GM12878 (cell line): ENCODE results near the gene KCND3. TPM values are rescaled to one million over a fixed set of nuclear protein-coding genes. Genes with fewer than 3 reads are reported as not detected.

ENCODE experiments used
- ATAC-seq: fragments of 200-7000 bp; cut with Tn5 transposase; 3 replicates; pipeline ENCODE4 v1.9.1; 2020; ENCODE audit warnings: mild to moderate bottlenecking, moderate library complexity
- BruUV-seq: library from RNA; stranded (reverse); fragments of 400-500 nt; replicated peaks from 2 replicates; lab custom pipeline; 2021; lab: Mats Ljungman, UMichigan
- CTCF ChIA-PET: fragments of 300-600 bp; sonication (Branson Sonifier 250); formaldehyde crosslinking; extraction: SDS; loops from one replicate; lab custom pipeline; 2021; ENCODE audit warnings: inconsistent platforms; lab: Yijun Ruan, JAX
- POLR2A ChIA-PET: fragments of 350-600 bp; formaldehyde crosslinking; extraction: SDS; loops from one replicate; lab custom pipeline; 2021; ENCODE audit warnings: inconsistent platforms; lab: Charles Lee
- RAD21 ChIA-PET: fragments of 300-600 bp; sonication (Branson Sonifier 250); formaldehyde crosslinking; loops from one replicate; lab custom pipeline; 2023; ENCODE audit warnings: antibody characterized with exemption; ENCODE audit not compliant: unreplicated experiment; lab: Charles Lee
- SMC1A ChIA-PET: fragments of 300-600 bp; sonication (Branson Sonifier 250); formaldehyde crosslinking; loops from one replicate; lab custom pipeline; 2023; ENCODE audit not compliant: unreplicated experiment, uncharacterized antibody; lab: Charles Lee
- DNase-seq: peaks from one replicate; pipeline ENCODE4 v3.0.0-alpha.2; 2011; ENCODE audit warnings: low read depth, low spot score
- FAIRE-seq: peaks from 3 replicates; lab custom pipeline; 2011; peaks lifted over from hg19 to GRCh38; lab: Jason Lieb, UNC
- H2AFZ ChIP-seq: 2 replicates; pipeline ENCODE4 v1.6.0; 2011; ENCODE audit warnings: low read depth, low read length, control low read depth; ENCODE audit not compliant: control insufficient read depth
- H3K27ac ChIP-seq: 2 replicates; pipeline ENCODE4 v1.5.1; 2011; ENCODE audit warnings: control low read depth; ENCODE audit not compliant: control insufficient read depth, insufficient read depth
- H3K27me3 ChIP-seq, 2 experiments: replicated peaks in 1 of 2; 2 replicates each; pipeline versions ENCODE4 v1.6.0 to v1.6.1; 2011; ENCODE audit warnings: low read length in 1 of 2; ENCODE audit not compliant: control insufficient read depth in 2 of 2, insufficient read depth in 2 of 2
- H3K36me3 ChIP-seq, 2 experiments: 2 replicates each; pipeline ENCODE4 v1.5.1; 2011; ENCODE audit warnings: low read length in 1 of 2; ENCODE audit not compliant: control insufficient read depth in 2 of 2, insufficient read depth in 2 of 2
- H3K4me1 ChIP-seq: 2 replicates; pipeline ENCODE4 v1.6.1; 2011; ENCODE audit warnings: mild to moderate bottlenecking, low read length, moderate library complexity, mixed read lengths; ENCODE audit not compliant: control insufficient read depth, insufficient read depth
- H3K4me2 ChIP-seq: 2 replicates; pipeline ENCODE4 v1.6.0; 2011; ENCODE audit warnings: control low read depth; ENCODE audit not compliant: control insufficient read depth, insufficient read depth
- H3K4me3 ChIP-seq: fragments of 200-600 bp; sonication (generic); 2 replicates; pipeline ENCODE4 v1.5.1; 2016
- H3K79me2 ChIP-seq: 2 replicates; pipeline ENCODE4 v1.6.0; 2011; ENCODE audit warnings: low read length; ENCODE audit not compliant: control insufficient read depth, insufficient read depth
- H3K9ac ChIP-seq: 2 replicates; pipeline ENCODE4 v1.8.0; 2011; ENCODE audit warnings: low read length, control low read depth, mixed read lengths; ENCODE audit not compliant: control insufficient read depth, insufficient read depth
- H3K9me3 ChIP-seq: replicated peaks from 3 replicates; pipeline ENCODE4 v1.5.1; 2011; ENCODE audit warnings: mild to moderate bottlenecking, low read length; ENCODE audit not compliant: control insufficient read depth, insufficient read depth
- H4K20me1 ChIP-seq: 2 replicates; pipeline ENCODE4 v1.6.0; 2011; ENCODE audit not compliant: control insufficient read depth, insufficient read depth
- CBX5 ChIP-seq: sonication (generic); IDR thresholded peaks from 2 replicates; pipeline ENCODE4 v1.6.1; 2016; ENCODE audit warnings: low read depth, moderate library complexity, mild to moderate bottlenecking, inconsistent platforms
- FOXM1 ChIP-seq: IDR thresholded peaks from 2 replicates; pipeline ENCODE4 v1.6.1; 2012; ENCODE audit warnings: low read depth, mild to moderate bottlenecking, inconsistent platforms, low read length, moderate library complexity
- GATAD2B ChIP-seq: fragments of 450-650 bp; conservative IDR thresholded peaks from 2 replicates; pipeline ENCODE4 v1.6.1; 2017; ENCODE audit warnings: low read depth, mild to moderate bottlenecking, moderate library complexity
- RCOR1 ChIP-seq: conservative IDR thresholded peaks from 2 replicates; pipeline ENCODE4 v1.6.1; 2012; ENCODE audit warnings: low read depth, low read length, improper control_type of control experiment
- STAT1 ChIP-seq: fragments of 450-650 bp; conservative IDR thresholded peaks from 2 replicates; pipeline ENCODE4 v1.6.1; 2014; ENCODE audit warnings: antibody characterized with exemption, mild to moderate bottlenecking
- WGBS: methylation state at CpG from one replicate; pipeline ENCODE4 v1.1.6; 2016; ENCODE audit warnings: low lambda C conversion rate; ENCODE audit not compliant: insufficient replicate concordance, insufficient coverage; ENCODE audit errors: missing lambda C conversion rate; 5-methylcytosine and 5-hydroxymethylcytosine counted together
- in situ Hi-C: fragments of 300-500 bp; cut with MboI; formaldehyde crosslinking; loops from 9 replicates; pipeline ENCODE4 v1.14.3; 2018; ENCODE audit warnings: mixed read lengths
- intact Hi-C: fragments of 100-400 bp; cut with micrococcal nuclease; formaldehyde crosslinking; loops from one replicate; pipeline ENCODE4 v1.14.2; 2022; ENCODE audit not compliant: unreplicated experiment
- polyA plus RNA-seq, 11 experiments: library from polyadenylated mRNA; depleted of rRNA in 4 of 11; unstranded in 6 of 11; stranded (reverse) in 5 of 11; fragments of >200 nt; fragmentation: Nextera tagmentation in 4 of 11; fragmentation: Illumina TruSeq in 1 of 11; extraction: Ambion mirVana in 4 of 11; extraction: Trizol in 1 of 11; gene quantifications; 1 replicate in 1 of 11; 2 replicates in 10 of 11; pipeline versions ENCODE4 v1.2.1 to v1.2.3, GENCODE V29; 2011 to 2016; ENCODE audit warnings: inconsistent platforms in 2 of 11, missing spikeins in 2 of 11, low read depth in 1 of 11
- total RNA-seq, 4 experiments: library from RNA; depleted of rRNA in 3 of 4; stranded (reverse); fragments of >200 nt in 3 of 4; fragmentation: Illumina TruSeq in 1 of 4; extraction: Trizol in 1 of 4; gene quantifications; 2 replicates each; pipeline versions ENCODE4 v1.2.1 to v1.2.3, GENCODE V29; 2013 to 2021

KCND3 gene
- total and polyA plus RNA-seq, 10 of the 15 experiments (the other 5 are each of a cell fraction or from before 2014, with no cell fraction given): 0.02 TPM; not detected in 9

DNA sequence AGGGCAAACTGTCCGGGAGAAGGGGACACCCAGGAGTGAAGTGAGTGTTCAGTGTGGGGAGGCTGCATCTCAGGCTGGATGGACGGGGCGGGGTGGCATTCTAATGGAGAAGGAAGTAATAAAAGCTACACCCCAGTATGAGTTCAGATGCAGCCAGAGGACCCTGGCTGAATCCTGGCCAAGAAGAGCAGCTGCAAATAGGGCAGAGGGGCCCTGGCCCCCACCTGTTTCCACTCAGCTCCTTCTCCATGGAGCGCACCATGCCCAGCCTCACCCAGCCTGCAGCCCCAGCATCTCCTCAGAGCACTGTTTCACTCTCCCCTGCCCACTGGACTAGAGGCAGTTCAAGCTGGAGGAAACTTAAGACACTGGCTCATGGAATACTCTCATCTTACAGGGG lies 46.4 kb downstream of the KCND3 start (continued):
- no peak for TF ChIP-seq FOXM1

- Histone ChIP-seq H3K79me2 (no peaks in the 10 kb centered on the region), H3K36me3 (no peaks in the 10 kb centered on the region), H3K27ac (no peak overlapping the region), H3K9ac (no peak overlapping the region), H3K4me2 (no peak overlapping the region), H3K27me3 (peaks cover 0 to 2% of the 10 kb centered on the region in 2 experiments; a peak in 3 of 4 replicates), H3K9me3 (no peaks in the 10 kb centered on the region), H3K4me3 (no peak overlapping the region), H3K4me1 (no peaks in the 10 kb centered on the region), H4K20me1 (no peaks in the 10 kb centered on the region), H2AFZ (no peak overlapping the region)
- ChIA-PET SMC1A (no interaction called here), RAD21 (no interaction called here), CTCF (no interaction called here), POLR2A (no interaction called here)
- intact Hi-C loops: no loop called here
- no peak for TF ChIP-seq RCOR1
- FAIRE-seq (no peak), ATAC-seq (no peak), DNase-seq (no peak)
- BruUV-seq: no TSS peak
- in situ Hi-C loops: no loop called here
- 31% methylated on average over 3 of the region's 3 CpGs for WGBS
These were observed 50.9 kb downstream of the KCND3 start for GRCh38 chr1:111938536-111938935.

- Histone ChIP-seq H2AFZ (no peak overlapping the region), H3K27me3 (peaks cover 0 to 2% of the 10 kb centered on the region in 2 experiments; a peak in 3 of 4 replicates), H3K4me1 (no peaks in the 10 kb centered on the region), H4K20me1 (no peaks in the 10 kb centered on the region), H3K9ac (no peak overlapping the region), H3K79me2 (no peaks in the 10 kb centered on the region), H3K4me3 (no peak overlapping the region), H3K36me3 (no peaks in the 10 kb centered on the region), H3K27ac (no peak overlapping the region), H3K9me3 (no peaks in the 10 kb centered on the region), H3K4me2 (no peak overlapping the region)
- WGBS: 0% methylated on average over 1 of the region's 1 CpG
- ChIA-PET RAD21 (no interaction called here), SMC1A (no interaction called here), CTCF (no interaction called here), POLR2A (no interaction called here)
- in situ Hi-C loops (no loop called here), intact Hi-C loops (no loop called here)
- no TSS peak for BruUV-seq
- ATAC-seq: no peak
- no peak for TF ChIP-seq GATAD2B
- TF ChIP-seq RCOR1: no peak
- no peak for TF ChIP-seq CBX5
- TF ChIP-seq STAT1: no peak
- no peak for FAIRE-seq
- DNase-seq: no peak
These were observed 51.3 kb downstream of the KCND3 start for GRCh38 chr1:111938123-111938522.
